ENCODE data around the gene CCDC187.
"Not testable (repeated sequence)": the region's sequence is repeated elsewhere in the genome, so short reads cannot be mapped to it uniquely, and the experiment has no call there.

The CCDC187 gene

GRCh38 chr9:136303825-136304416, at the start of gene CCDC187:
Gene CCDC187 (minus strand): TSS chr9:136304094. CDS start chr9:136303830, 264 bp downstream.
- Histone ChIP-seq H3K79me2 (ENCODE audit: insufficient read depth, low read length) (no peaks in the 10 kb centered on the region), H3K27ac (ENCODE audit: low read length) (no peak within 1 kb of the TSS), H2AFZ (ENCODE audit: low read depth, low read length) (no peak within 1 kb of the TSS), H3K4me3 (ENCODE audit: low read depth in 1 of 2, low read length in 2 of 2) (no peak within 1 kb of the TSS), H3K4me2 (ENCODE audit: insufficient read depth, low read length) (no peak within 1 kb of the TSS), H3K27me3 (ENCODE audit: insufficient read depth, low read length, poor library complexity) (no peaks in the 10 kb centered on the region), H4K20me1 (ENCODE audit: insufficient read depth, low read length) (peaks cover 8% of the 10 kb centered on the region; the same call in 1 of the 2 replicates), H3K9me3 (ENCODE audit: insufficient read depth, low read length, severe bottlenecking) (no peaks in the 10 kb centered on the region), H3K4me1 (ENCODE audit: insufficient read depth, low read length) (no peaks in the 10 kb centered on the region; the same call in 1 of the 2 replicates), H3K9ac (ENCODE audit: low read depth, low read length) (no peak within 1 kb of the TSS), H3K36me3 (ENCODE audit: insufficient read depth, low read length) (no peaks in the 10 kb centered on the region)
- no peak for ATAC-seq (ENCODE audit: insufficient read depth, low read depth)
- no peak for TF ChIP-seq EZH2 (IDR thresholded peaks at IDR 0.05; ENCODE audit: borderline replicate concordance, low read depth, low read length, severe bottlenecking)
- TF ChIP-seq, protein P1, sequence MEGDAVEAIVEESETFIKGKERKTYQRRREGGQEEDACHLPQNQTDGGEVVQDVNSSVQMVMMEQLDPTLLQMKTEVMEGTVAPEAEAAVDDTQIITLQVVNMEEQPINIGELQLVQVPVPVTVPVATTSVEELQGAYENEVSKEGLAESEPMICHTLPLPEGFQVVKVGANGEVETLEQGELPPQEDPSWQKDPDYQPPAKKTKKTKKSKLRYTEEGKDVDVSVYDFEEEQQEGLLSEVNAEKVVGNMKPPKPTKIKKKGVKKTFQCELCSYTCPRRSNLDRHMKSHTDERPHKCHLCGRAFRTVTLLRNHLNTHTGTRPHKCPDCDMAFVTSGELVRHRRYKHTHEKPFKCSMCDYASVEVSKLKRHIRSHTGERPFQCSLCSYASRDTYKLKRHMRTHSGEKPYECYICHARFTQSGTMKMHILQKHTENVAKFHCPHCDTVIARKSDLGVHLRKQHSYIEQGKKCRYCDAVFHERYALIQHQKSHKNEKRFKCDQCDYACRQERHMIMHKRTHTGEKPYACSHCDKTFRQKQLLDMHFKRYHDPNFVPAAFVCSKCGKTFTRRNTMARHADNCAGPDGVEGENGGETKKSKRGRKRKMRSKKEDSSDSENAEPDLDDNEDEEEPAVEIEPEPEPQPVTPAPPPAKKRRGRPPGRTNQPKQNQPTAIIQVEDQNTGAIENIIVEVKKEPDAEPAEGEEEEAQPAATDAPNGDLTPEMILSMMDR (IDR thresholded peaks at IDR 0.05; ENCODE audit: borderline replicate concordance, extremely low read depth, low read length, poor library complexity, severe bottlenecking) = no peak
- no peak for DNase-seq

DNA sequence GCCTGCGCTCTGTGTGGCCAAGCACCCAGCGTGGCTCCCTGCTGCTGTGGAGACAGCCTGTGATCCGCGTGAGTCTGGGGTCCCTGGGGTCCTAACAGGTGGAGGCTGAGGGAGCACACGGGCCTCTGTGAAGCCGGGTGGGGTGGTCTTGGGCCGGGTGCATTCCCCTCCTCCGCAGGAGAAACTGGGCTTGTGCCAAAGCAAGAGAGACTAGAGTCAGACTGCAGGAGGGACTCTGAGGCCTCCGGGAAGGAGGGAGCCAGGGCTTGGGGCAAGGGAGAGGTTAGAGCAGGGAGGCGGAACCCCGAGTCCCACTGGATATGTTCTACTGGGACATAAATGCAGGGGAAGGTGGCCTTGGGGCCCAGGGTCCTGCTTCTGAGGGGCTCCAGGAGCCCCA, 49.2 kb upstream of the CCDC187 start:
- Histone ChIP-seq H3K4me3 (ENCODE audit: low read depth in 1 of 2, low read length in 2 of 2) (no peak overlapping the region), H3K4me2 (ENCODE audit: insufficient read depth, low read length) (no peak overlapping the region), H3K4me1 (ENCODE audit: insufficient read depth, low read length) (no peaks in the 10 kb centered on the region), H3K36me3 (ENCODE audit: insufficient read depth, low read length) (no peaks in the 10 kb centered on the region), H3K27me3 (ENCODE audit: insufficient read depth, low read length, poor library complexity) (no peaks in the 10 kb centered on the region), H4K20me1 (ENCODE audit: insufficient read depth, low read length) (no peaks in the 10 kb centered on the region; the same call in 1 of the 2 replicates), H3K79me2 (ENCODE audit: insufficient read depth, low read length) (no peaks in the 10 kb centered on the region), H3K27ac (ENCODE audit: low read length) (no peak overlapping the region), H3K9ac (ENCODE audit: low read depth, low read length) (no peak overlapping the region), H3K9me3 (ENCODE audit: insufficient read depth, low read length, severe bottlenecking) (no peaks in the 10 kb centered on the region), H2AFZ (ENCODE audit: low read depth, low read length) (no peak overlapping the region)
- no peak for ATAC-seq (ENCODE audit: insufficient read depth, low read depth)
- no peak for DNase-seq
- TF ChIP-seq, protein P1 (IDR thresholded peaks at IDR 0.05; ENCODE audit: borderline replicate concordance, extremely low read depth, low read length, poor library complexity, severe bottlenecking) = no peak
- no peak for TF ChIP-seq EZH2 (IDR thresholded peaks at IDR 0.05; ENCODE audit: borderline replicate concordance, low read depth, low read length, severe bottlenecking)

GRCh38 chr9:136352682-136353081, 48.8 kb upstream of the CCDC187 start:
- Histone ChIP-seq H3K27me3 (ENCODE audit: insufficient read depth, low read length, poor library complexity) (no peaks in the 10 kb centered on the region), H3K4me2 (ENCODE audit: insufficient read depth, low read length) (no peak overlapping the region), H2AFZ (ENCODE audit: low read depth, low read length) (no peak overlapping the region), H3K36me3 (ENCODE audit: insufficient read depth, low read length) (no peaks in the 10 kb centered on the region), H3K9me3 (ENCODE audit: insufficient read depth, low read length, severe bottlenecking) (no peaks in the 10 kb centered on the region), H3K4me3 (ENCODE audit: low read depth in 1 of 2, low read length in 2 of 2) (no peak overlapping the region), H4K20me1 (ENCODE audit: insufficient read depth, low read length) (no peaks in the 10 kb centered on the region; the same call in 1 of the 2 replicates), H3K79me2 (ENCODE audit: insufficient read depth, low read length) (no peaks in the 10 kb centered on the region), H3K27ac (ENCODE audit: low read length) (no peak overlapping the region), H3K4me1 (ENCODE audit: insufficient read depth, low read length) (no peaks in the 10 kb centered on the region), H3K9ac (ENCODE audit: low read depth, low read length) (no peak overlapping the region)
- TF ChIP-seq, protein P1 (IDR thresholded peaks at IDR 0.05; ENCODE audit: borderline replicate concordance, extremely low read depth, low read length, poor library complexity, severe bottlenecking) = no peak
- no peak for TF ChIP-seq EZH2 (IDR thresholded peaks at IDR 0.05; ENCODE audit: borderline replicate concordance, low read depth, low read length, severe bottlenecking)
- ATAC-seq (ENCODE audit: insufficient read depth, low read depth) = peak; percentile 30; the same call in 1 of the 3 replicates
- no peak for DNase-seq

DNA sequence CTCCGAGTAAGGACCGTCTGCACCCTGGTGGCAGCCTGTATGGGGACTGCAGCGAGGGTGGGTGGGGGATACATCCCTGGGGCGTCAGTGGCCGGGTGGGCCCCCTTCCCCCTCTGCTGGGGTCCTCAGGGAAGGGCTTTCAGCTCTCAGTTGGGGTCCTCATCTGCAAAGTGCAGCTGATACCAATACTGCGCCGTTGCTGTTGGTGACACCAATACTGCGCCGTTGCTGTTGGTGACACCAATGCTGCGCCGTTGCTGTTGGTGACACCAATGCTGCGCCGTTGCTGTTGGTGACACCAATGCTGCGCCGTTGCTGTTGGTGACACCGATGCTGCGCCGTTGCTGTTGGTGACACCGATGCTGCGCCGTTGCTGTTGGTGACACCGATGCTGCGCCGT, 48.0 kb upstream of the CCDC187 start:
- not testable (repeated sequence) for DNase-seq; H3K4me2 ChIP-seq (ENCODE audit: insufficient read depth, low read length); H3K79me2 ChIP-seq (ENCODE audit: insufficient read depth, low read length); ATAC-seq (ENCODE audit: insufficient read depth, low read depth); H3K27ac ChIP-seq (ENCODE audit: low read length); H3K4me1 ChIP-seq (ENCODE audit: insufficient read depth, low read length); H2AFZ ChIP-seq (ENCODE audit: low read depth, low read length); H3K9ac ChIP-seq (ENCODE audit: low read depth, low read length); H3K4me3 ChIP-seq (ENCODE audit: low read depth in 1 of 2, low read length in 2 of 2); H4K20me1 ChIP-seq (ENCODE audit: insufficient read depth, low read length); H3K9me3 ChIP-seq (ENCODE audit: insufficient read depth, low read length, severe bottlenecking); H3K27me3 ChIP-seq (ENCODE audit: insufficient read depth, low read length, poor library complexity); H3K36me3 ChIP-seq (ENCODE audit: insufficient read depth, low read length)
